ACC112 (cell line): Measurements from ENCODE around the gene CRYGD.
"Not testable (repeated sequence)": the region's sequence is repeated elsewhere in the genome, so short reads cannot be mapped to it uniquely, and the experiment has no call there.

Experiments
- H2AFZ ChIP-seq: fragments of 200-600 bp; sonication (generic); one replicate; pipeline ENCODE4 v1.6.0; 2017; ENCODE audit warnings: antibody characterized with exemption, low read length; ENCODE audit not compliant: unreplicated experiment
- H3K27ac ChIP-seq: fragments of 200-600 bp; sonication (generic); 2 replicates; pipeline ENCODE4 v1.5.1; 2014; ENCODE audit warnings: low read depth, mild to moderate bottlenecking, antibody characterized with exemption, low read length, moderate library complexity
- H3K27me3 ChIP-seq: fragments of 200-600 bp; sonication (generic); 2 replicates; pipeline ENCODE4 v1.6.1; 2014; ENCODE audit warnings: mild to moderate bottlenecking, antibody characterized with exemption, low read length, moderate library complexity, mixed read lengths; ENCODE audit not compliant: insufficient read depth
- H3K36me3 ChIP-seq: fragments of 200-600 bp; sonication (generic); 2 replicates; pipeline ENCODE4 v1.6.1; 2016; ENCODE audit warnings: mild to moderate bottlenecking, antibody characterized with exemption, low read length, moderate library complexity, mixed read lengths; ENCODE audit not compliant: insufficient read depth
- H3K4me1 ChIP-seq: fragments of 200-600 bp; sonication (generic); one replicate; pipeline ENCODE4 v1.6.1; 2016; ENCODE audit warnings: low read length, mixed read lengths; ENCODE audit not compliant: insufficient read depth, unreplicated experiment, control insufficient read depth
- H3K4me3 ChIP-seq: fragments of 200-600 bp; sonication (generic); 2 replicates; pipeline ENCODE4 v1.5.1; 2014; ENCODE audit warnings: mild to moderate bottlenecking, low read depth, low read length
- H3K79me2 ChIP-seq: fragments of 200-600 bp; sonication (generic); one replicate; pipeline ENCODE4 v1.6.0; 2016; ENCODE audit warnings: low read length; ENCODE audit not compliant: control insufficient read depth, unreplicated experiment, insufficient read depth

The CRYGD gene

GRCh38 chr2:208124013-208124715 lies at the start of gene CRYGD:
Gene CRYGD (minus strand): TSS chr2:208124524. CDS start chr2:208124473, 51 bp downstream.
- H3K27me3 ChIP-seq, result peaks cover 20% of the 10 kb centered on the region
- H3K79me2 ChIP-seq, H3K4me1 ChIP-seq, H3K36me3 ChIP-seq, H3K27ac ChIP-seq: not testable (repeated sequence)
- peak within 1 kb of the TSS; percentile 66 for H3K4me3 ChIP-seq
- peak within 1 kb of the TSS; percentile 66 for H2AFZ ChIP-seq

DNA sequence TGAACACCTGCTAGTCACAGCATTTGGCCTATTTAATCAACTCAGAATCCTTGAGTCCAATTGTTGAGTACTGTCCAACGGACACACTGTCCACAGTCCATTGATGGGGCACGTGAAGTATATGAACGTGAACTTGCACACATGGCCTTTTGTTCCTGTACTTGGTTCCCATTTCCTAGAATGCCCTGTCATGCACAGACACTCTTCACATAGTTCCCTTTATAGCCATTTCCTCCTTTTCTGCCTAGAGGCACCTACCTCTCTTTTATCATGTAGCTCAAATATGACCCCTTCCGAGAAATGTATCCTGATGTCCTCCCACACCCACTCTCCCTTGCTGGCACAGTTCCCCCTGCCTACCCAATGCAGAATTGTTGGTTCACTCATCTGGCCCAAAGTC lies 47.8 kb upstream of the CRYGD start:
- no peaks in the 10 kb centered on the region for H3K79me2 ChIP-seq
- H3K27ac ChIP-seq, result no peak overlapping the region
- H3K27me3 ChIP-seq, result no peaks in the 10 kb centered on the region
- no peaks in the 10 kb centered on the region for H3K4me1 ChIP-seq
- no peaks in the 10 kb centered on the region for H3K36me3 ChIP-seq
- no peak overlapping the region for H2AFZ ChIP-seq
- no peak overlapping the region for H3K4me3 ChIP-seq

DNA sequence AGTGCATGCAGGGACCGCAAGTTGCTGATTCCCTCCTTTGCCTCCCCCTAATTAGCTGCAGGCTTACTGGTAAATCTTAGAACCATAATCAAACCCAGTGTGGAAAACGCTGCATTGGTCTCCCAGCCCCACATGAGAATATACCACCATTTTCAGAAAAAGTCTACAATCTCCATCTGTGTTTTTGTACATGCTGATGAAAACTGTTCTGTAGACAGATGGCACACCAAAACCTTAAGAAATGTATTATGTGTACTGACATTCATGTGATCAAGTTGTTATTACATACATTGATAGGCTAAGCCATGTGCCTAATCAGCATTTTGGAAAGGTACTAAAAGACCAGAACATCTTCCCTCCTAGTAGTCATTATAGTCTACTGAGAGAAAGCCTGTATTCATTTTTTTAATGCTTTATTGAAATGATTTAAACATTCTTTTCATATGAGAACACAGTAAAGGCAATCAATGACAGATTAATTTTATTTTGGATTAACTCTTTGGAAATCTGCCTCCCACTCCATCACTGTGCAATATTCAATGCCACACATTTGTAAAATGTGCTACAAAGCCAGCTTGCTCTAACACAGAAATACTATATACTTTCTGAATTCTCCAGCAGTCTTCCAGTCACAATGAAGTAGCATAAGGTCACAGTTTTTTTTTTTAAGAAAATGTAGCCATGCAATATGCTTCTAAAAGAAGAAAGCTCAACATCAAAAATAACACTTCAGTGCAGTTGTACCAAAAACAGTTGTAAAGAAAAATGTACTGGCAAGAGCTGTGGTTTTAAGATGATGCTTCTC lies 40.8 kb upstream of the CRYGD start:
- Histone ChIP-seq H2AFZ (no peak overlapping the region), H3K79me2 (no peaks in the 10 kb centered on the region), H3K27me3 (peaks cover 5% of the 10 kb centered on the region; the same call in 1 of the 2 replicates), H3K27ac (no peak overlapping the region), H3K4me1 (no peaks in the 10 kb centered on the region), H3K36me3 (no peaks in the 10 kb centered on the region), H3K4me3 (no peak overlapping the region)

DNA sequence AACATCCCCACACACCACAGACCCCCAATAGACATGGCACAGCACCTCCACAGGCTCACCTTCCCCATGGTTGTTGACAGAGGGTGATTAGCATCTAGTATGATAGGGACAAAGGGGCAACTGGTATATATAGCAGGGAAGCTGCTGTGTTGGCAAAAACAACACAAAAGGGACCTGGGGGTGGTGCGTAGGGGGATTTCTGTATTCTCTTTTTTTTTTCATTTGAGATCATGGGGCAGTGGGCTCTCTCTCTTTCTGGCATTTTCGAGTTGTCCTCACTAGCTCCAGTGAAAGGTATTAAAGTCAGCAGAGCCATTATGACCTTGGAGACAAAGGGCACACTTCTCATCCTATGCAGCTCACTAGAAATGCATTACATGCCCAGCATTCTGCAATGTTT lies 39.2 kb upstream of the CRYGD start, which contains the start of gene CRYGA:
Gene CRYGA (minus strand): TSS at position 101 of the 400 bp plus-strand sequence. CDS start 33 bp downstream, at position 68.
- H3K27me3 ChIP-seq, result peaks cover 5% of the 10 kb centered on the region; the same call in 1 of the 2 replicates
- no peak within 1 kb of the TSS for H3K4me3 ChIP-seq
- no peaks in the 10 kb centered on the region for H3K36me3 ChIP-seq
- H3K4me1 ChIP-seq, result no peaks in the 10 kb centered on the region
- H2AFZ ChIP-seq, result no peak within 1 kb of the TSS
- no peaks in the 10 kb centered on the region for H3K79me2 ChIP-seq
- no peak within 1 kb of the TSS for H3K27ac ChIP-seq

GRCh38 chr2:208156439-208156838 lies 32.1 kb upstream of the CRYGD start:
- H3K27ac ChIP-seq, result no peak overlapping the region
- H3K79me2 ChIP-seq, result no peaks in the 10 kb centered on the region
- H3K27me3 ChIP-seq, result peaks cover 3% of the 10 kb centered on the region
- no peak overlapping the region for H3K4me3 ChIP-seq
- no peak overlapping the region for H2AFZ ChIP-seq
- H3K4me1 ChIP-seq, result no peaks in the 10 kb centered on the region
- H3K36me3 ChIP-seq, result no peaks in the 10 kb centered on the region

DNA sequence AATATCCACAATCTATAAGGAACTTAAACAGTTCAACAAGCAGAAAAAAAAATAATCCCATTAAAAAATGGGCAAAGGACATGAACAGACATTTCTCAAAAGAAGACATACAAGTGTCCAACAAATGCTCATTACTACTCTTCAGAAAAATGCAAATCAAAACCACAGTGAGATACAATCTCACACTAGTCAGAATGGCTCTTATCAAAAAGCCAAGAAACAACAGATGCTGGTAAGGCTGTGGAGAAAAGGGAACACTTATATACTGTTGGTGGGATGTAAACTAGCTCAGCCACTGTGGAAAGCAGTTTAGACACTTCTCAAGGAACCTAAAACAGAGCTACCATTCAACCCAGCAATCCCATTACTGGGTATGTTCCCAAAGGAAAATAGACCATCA lies 28.8 kb upstream of the CRYGD start:
- Histone ChIP-seq H3K4me3 (no peak overlapping the region), H3K36me3 (no peaks in the 10 kb centered on the region), H2AFZ (no peak overlapping the region), H3K4me1 (no peaks in the 10 kb centered on the region), H3K79me2 (no peaks in the 10 kb centered on the region), H3K27ac (no peak overlapping the region), H3K27me3 (peaks cover 23% of the 10 kb centered on the region)

DNA sequence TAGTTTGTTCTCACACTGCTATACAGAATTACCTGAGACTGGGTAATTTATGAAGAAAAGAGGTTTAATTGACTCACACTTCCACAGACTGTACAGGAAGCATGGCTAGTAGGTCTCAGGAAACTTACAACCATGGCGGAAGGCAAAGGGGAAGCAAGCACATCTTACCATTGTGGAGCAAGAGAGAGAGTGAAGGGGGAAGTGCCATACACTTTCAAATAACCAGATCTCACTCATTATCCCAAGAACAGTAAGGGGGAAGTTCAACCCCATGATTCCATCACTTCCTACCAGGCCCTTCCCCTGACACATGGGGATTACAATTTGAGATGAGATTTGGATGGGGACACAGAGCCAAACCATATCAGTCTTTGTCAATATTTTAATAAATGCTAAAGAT lies 26.6 kb upstream of the CRYGD start:
- Histone ChIP-seq H3K4me1 (no peaks in the 10 kb centered on the region), H3K79me2 (no peaks in the 10 kb centered on the region), H2AFZ (no peak overlapping the region), H3K27me3 (peaks cover 26% of the 10 kb centered on the region; the same call in 1 of the 2 replicates), H3K36me3 (no peaks in the 10 kb centered on the region), H3K27ac (no peak overlapping the region), H3K4me3 (no peak overlapping the region)

- Histone ChIP-seq H3K4me1 (no peaks in the 10 kb centered on the region), H3K4me3 (no peak overlapping the region), H3K79me2 (no peaks in the 10 kb centered on the region), H3K27ac (no peak overlapping the region), H2AFZ (no peak overlapping the region), H3K36me3 (no peaks in the 10 kb centered on the region), H3K27me3 (peaks cover 26% of the 10 kb centered on the region; the same call in 1 of the 2 replicates)
Observed at GRCh38 chr2:208150094-208150493, 25.8 kb upstream of the CRYGD start.

- Histone ChIP-seq H3K27ac (no peak overlapping the region), H3K4me3 (no peak overlapping the region)
Observed at GRCh38 chr2:208148803-208149202, 24.5 kb upstream of the CRYGD start.

GRCh38 chr2:208147759-208148158 lies 23.4 kb upstream of the CRYGD start:
- Histone ChIP-seq H3K4me1 (no peaks in the 10 kb centered on the region), H3K27ac (no peak overlapping the region), H2AFZ (no peak overlapping the region), H3K27me3 (peaks cover 26% of the 10 kb centered on the region; the same call in 1 of the 2 replicates), H3K4me3 (no peak overlapping the region), H3K36me3 (no peaks in the 10 kb centered on the region), H3K79me2 (no peaks in the 10 kb centered on the region)

More at GRCh38 chr2:208148803-208149202, 24.5 kb upstream of the CRYGD start:
- no peaks in the 10 kb centered on the region for H3K36me3 ChIP-seq
- H3K27me3 ChIP-seq, result peaks cover 26% of the 10 kb centered on the region; the same call in 1 of the 2 replicates
- H3K4me1 ChIP-seq, result no peaks in the 10 kb centered on the region
- no peak overlapping the region for H2AFZ ChIP-seq
- H3K79me2 ChIP-seq, result no peaks in the 10 kb centered on the region
